A673 (cell line): ENCODE data around the gene TAL2. TPM values are rescaled to one million over a fixed set of nuclear protein-coding genes. Genes with fewer than 3 reads are reported as not detected.

ENCODE experiments used
- BruUV-seq: library from RNA; stranded (reverse); fragments of 400-500 nt; replicated peaks from 2 replicates; lab custom pipeline; 2021; lab: Mats Ljungman, UMichigan
- CTCF ChIA-PET: fragments of 300-600 bp; sonication (Branson Sonifier 250); formaldehyde crosslinking; loops from one replicate; lab custom pipeline; 2022; ENCODE audit warnings: antibody characterized with exemption; lab: Charles Lee
- POLR2A ChIA-PET: fragments of 300-600 bp; sonication (Branson Sonifier 250); formaldehyde crosslinking; loops from one replicate; lab custom pipeline; 2022; ENCODE audit warnings: antibody characterized with exemption; ENCODE audit not compliant: low non-redundant PET; lab: Charles Lee
- DNase-seq: peaks from one replicate; pipeline ENCODE4 v3.0.0-alpha.2; 2015; ENCODE audit warnings: low spot score
- H3K27ac ChIP-seq: fragments of 200-600 bp; sonication (generic); 2 replicates; pipeline ENCODE4 v1.5.1; 2016; ENCODE audit warnings: mixed run types, low read depth, mild to moderate bottlenecking, mixed read lengths, antibody characterized with exemption, low read length; ENCODE audit not compliant: poor library complexity, severe bottlenecking
- H3K27me3 ChIP-seq: fragments of 200-600 bp; sonication (generic); replicated peaks from 2 replicates; pipeline ENCODE4 v1.6.1; 2017; ENCODE audit warnings: mixed run types, low read depth, mild to moderate bottlenecking, mixed read lengths, antibody characterized with exemption, low read length; ENCODE audit not compliant: insufficient read depth, poor library complexity
- H3K36me3 ChIP-seq: fragments of 200-600 bp; sonication (generic); 2 replicates; pipeline ENCODE4 v1.6.1; 2016; ENCODE audit warnings: mixed run types, mild to moderate bottlenecking, mixed read lengths, antibody characterized with exemption, low read length; ENCODE audit not compliant: insufficient read depth, poor library complexity, severe bottlenecking
- H3K4me1 ChIP-seq: fragments of 200-600 bp; sonication (generic); 2 replicates; pipeline ENCODE4 v1.6.1; 2017; ENCODE audit warnings: mixed run types, mild to moderate bottlenecking, mixed read lengths, antibody characterized with exemption, low read length; ENCODE audit not compliant: insufficient read depth, poor library complexity, severe bottlenecking
- H3K4me3 ChIP-seq: fragments of 200-600 bp; sonication (generic); 2 replicates; pipeline ENCODE4 v1.5.1; 2016; ENCODE audit warnings: low read depth, mixed run types, mild to moderate bottlenecking, mixed read lengths, low read length; ENCODE audit not compliant: poor library complexity, severe bottlenecking
- H3K9me3 ChIP-seq: fragments of 200-600 bp; sonication (generic); 2 replicates; pipeline ENCODE4 v1.6.1; 2016; ENCODE audit warnings: mixed run types, low read depth, mild to moderate bottlenecking, mixed read lengths, antibody characterized with exemption, low read length; ENCODE audit not compliant: poor library complexity, severe bottlenecking
- EZH2 ChIP-seq: fragments of 200-600 bp; sonication (generic); IDR thresholded peaks from 2 replicates; pipeline ENCODE4 v1.6.1; 2017; ENCODE audit warnings: borderline replicate concordance, low read depth, mild to moderate bottlenecking, mixed read lengths, antibody characterized with exemption, low read length; ENCODE audit not compliant: poor library complexity, severe bottlenecking
- intact Hi-C: fragments of 100-400 bp; cut with micrococcal nuclease; formaldehyde crosslinking; loops from one replicate; pipeline ENCODE4 v1.10.0; 2022; ENCODE audit not compliant: unreplicated experiment
- total RNA-seq: library from RNA; stranded (reverse); gene quantifications from 2 replicates; pipeline ENCODE4 v1.2.3, GENCODE V29; 2021
- TF ChIP-seq, protein P1 (sequence below): fragments of 300-800, 200-600 bp; sonication (generic); conservative IDR thresholded peaks from 2 replicates; pipeline ENCODE4 v1.5.1; 2017; ENCODE audit warnings: low read depth, mild to moderate bottlenecking, antibody characterized with exemption, low read length, moderate library complexity, mixed read lengths

The TAL2 gene
- total RNA-seq, 1 experiment from 2014 or later: not detected

DNA sequence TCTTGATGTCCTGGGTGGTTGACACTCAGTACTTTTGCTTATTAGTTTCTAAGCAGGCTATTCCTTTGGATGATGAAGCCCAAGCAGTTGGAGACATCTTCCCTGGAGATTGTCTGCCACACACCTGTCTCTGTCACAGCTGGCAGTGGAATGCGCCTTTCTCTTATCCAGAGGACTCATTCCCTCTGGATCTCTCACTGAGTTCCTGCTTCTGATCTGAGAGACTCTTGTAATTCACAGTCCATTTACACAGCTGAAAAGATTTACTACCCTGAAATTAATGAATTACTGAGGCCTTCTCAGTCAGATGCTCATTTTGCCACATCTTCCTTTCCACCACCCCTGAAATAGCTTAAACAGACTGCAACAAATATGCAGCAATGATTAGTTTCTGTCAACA lies 15.9 kb downstream of the TAL2 start:
- H3K9me3 ChIP-seq: no peaks in the 10 kb centered on the region
- no peak for DNase-seq
- intact Hi-C loops: no loop called here
- no peaks in the 10 kb centered on the region for H3K36me3 ChIP-seq
- H3K4me3 ChIP-seq: no peak overlapping the region
- H3K27ac ChIP-seq: no peak overlapping the region
- H3K4me1 ChIP-seq: no peaks in the 10 kb centered on the region
- no peak for TF ChIP-seq EZH2
- TF ChIP-seq, protein P1, sequence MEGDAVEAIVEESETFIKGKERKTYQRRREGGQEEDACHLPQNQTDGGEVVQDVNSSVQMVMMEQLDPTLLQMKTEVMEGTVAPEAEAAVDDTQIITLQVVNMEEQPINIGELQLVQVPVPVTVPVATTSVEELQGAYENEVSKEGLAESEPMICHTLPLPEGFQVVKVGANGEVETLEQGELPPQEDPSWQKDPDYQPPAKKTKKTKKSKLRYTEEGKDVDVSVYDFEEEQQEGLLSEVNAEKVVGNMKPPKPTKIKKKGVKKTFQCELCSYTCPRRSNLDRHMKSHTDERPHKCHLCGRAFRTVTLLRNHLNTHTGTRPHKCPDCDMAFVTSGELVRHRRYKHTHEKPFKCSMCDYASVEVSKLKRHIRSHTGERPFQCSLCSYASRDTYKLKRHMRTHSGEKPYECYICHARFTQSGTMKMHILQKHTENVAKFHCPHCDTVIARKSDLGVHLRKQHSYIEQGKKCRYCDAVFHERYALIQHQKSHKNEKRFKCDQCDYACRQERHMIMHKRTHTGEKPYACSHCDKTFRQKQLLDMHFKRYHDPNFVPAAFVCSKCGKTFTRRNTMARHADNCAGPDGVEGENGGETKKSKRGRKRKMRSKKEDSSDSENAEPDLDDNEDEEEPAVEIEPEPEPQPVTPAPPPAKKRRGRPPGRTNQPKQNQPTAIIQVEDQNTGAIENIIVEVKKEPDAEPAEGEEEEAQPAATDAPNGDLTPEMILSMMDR: no peak
- ChIA-PET POLR2A (no interaction called here), CTCF (no interaction called here)
- no TSS peak for BruUV-seq
- no peaks in the 10 kb centered on the region for H3K27me3 ChIP-seq

DNA sequence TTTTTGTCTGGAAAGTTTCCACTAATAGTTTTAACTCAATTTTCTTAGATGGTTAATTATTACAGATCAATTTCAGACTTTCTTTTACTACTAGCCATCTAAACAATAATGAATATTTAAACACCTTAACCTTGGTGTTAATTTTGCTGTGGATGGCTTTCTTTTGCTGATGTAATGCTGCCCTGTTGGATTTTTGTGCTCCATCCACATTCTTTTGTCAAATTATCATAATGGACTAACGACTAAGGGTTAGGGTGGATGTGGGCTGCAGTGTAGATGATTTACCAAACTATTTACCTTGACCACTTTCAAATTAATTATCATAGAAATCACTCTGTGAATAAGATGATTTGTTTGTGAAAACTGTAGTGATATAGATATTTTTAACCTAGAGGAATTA lies 16.5 kb downstream of the TAL2 start:
- no peaks in the 10 kb centered on the region for H3K27me3 ChIP-seq
- intact Hi-C loops: no loop called here
- DNase-seq: no peak
- no peak overlapping the region for H3K27ac ChIP-seq
- TF ChIP-seq, protein P1: no peak
- TF ChIP-seq EZH2: no peak
- POLR2A ChIA-PET: no interaction called here
- H3K9me3 ChIP-seq: no peaks in the 10 kb centered on the region
- H3K4me3 ChIP-seq: no peak overlapping the region
- H3K36me3 ChIP-seq: no peaks in the 10 kb centered on the region
- CTCF ChIA-PET: no interaction called here
- no TSS peak for BruUV-seq
- no peaks in the 10 kb centered on the region for H3K4me1 ChIP-seq

DNA sequence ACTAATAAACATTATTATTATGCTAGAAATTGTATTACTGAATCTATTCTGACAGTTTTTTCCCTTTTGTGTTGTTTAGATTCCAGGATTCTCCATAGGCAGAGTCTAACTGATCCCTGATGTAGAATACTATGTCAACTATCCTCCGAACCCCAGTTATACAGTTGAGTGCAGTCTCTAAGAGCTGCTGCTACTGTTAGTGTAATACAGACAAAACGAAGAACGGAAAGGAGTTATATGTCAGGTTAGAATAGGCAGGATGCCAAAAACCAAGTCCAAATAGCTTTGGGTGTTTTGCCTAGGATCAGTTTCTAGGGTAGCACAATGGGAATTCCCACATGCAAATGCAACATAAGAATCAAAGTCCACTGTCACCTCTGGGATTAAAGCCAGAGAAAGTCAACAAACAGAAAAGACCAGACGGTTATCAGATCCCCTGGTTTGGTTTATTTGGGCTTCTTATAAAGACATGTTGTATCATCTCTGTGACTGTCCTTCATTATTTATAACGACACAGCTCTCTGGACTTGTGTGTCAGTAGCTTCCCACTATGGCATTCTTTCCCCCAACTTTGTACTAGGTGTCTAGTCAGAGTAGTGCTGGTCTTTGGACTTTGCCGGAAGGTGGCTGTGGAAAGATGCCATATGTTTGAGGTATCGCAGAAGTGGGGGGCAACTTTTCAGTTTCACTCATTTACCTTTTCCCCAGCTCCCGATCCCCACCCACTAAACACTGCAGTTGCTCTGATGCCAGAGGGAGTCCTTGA lies 17.2 kb downstream of the TAL2 start:
- TF ChIP-seq, protein P1: no peak
- H3K27me3 ChIP-seq: no peaks in the 10 kb centered on the region
- DNase-seq: no peak
- no peak overlapping the region for H3K4me3 ChIP-seq
- ChIA-PET CTCF (no interaction called here), POLR2A (no interaction called here)
- H3K4me1 ChIP-seq: no peaks in the 10 kb centered on the region
- intact Hi-C loops: no loop called here
- no peaks in the 10 kb centered on the region for H3K36me3 ChIP-seq
- H3K27ac ChIP-seq: no peak overlapping the region
- H3K9me3 ChIP-seq: no peaks in the 10 kb centered on the region
- no TSS peak for BruUV-seq
